Prostate gland (tissue), 2 donors: ENCODE data around the gene MATCAP1. TPM values are rescaled to one million over a fixed set of nuclear protein-coding genes. Genes with fewer than 3 reads are reported as not detected.
A peak's percentile ranks its signal among the peaks of the same experiment; 100 is the strongest.

Experiments
- DNase-seq: peaks from one replicate; pipeline ENCODE4 v3.0.0-alpha.2; 2019; ENCODE audit warnings: low spot score
- H3K27ac ChIP-seq, 2 donors: fragments of 200-600 bp; sonication (generic); 2 replicates each; pipeline ENCODE4 v1.5.1; 2017 to 2019
- H3K27me3 ChIP-seq: fragments of 200-600 bp; sonication (generic); replicated peaks from 2 replicates; pipeline ENCODE4 v1.5.1; 2019; ENCODE audit not compliant: insufficient read depth
- H3K36me3 ChIP-seq, 2 donors: fragments of 200-600 bp; sonication (generic); 1 replicate in 1 of 2; 2 replicates in 1 of 2; pipeline versions ENCODE4 v1.5.1 to v1.8.1; 2017 to 2019
- H3K4me1 ChIP-seq: fragments of 200-600 bp; sonication (generic); replicated peaks from 2 replicates; pipeline ENCODE4 v1.5.1; 2019
- H3K4me3 ChIP-seq, 2 donors: fragments of 200-600 bp; sonication (generic); 2 replicates each; pipeline ENCODE4 v1.5.1; 2017 to 2019
- H3K9me3 ChIP-seq: fragments of 200-600 bp; sonication (generic); 2 replicates; pipeline ENCODE4 v1.5.1; 2017
- CTCF ChIP-seq, 4 experiments: fragments of 200-600 bp in 2 of 4; fragments of 450-650 bp in 2 of 4; sonication (generic) in 2 of 4; IDR thresholded peaks; 1 replicate in 3 of 4; 2 replicates in 1 of 4; pipeline ENCODE4 v1.5.1; 2016 to 2019; ENCODE audit warnings: antibody characterized with exemption in 4 of 4, mild to moderate bottlenecking in 2 of 4, moderate library complexity in 2 of 4
- POLR2A ChIP-seq: fragments of 450-650 bp; IDR thresholded peaks from one replicate; pipeline ENCODE4 v1.6.1; 2016; ENCODE audit warnings: antibody characterized with exemption, mild to moderate bottlenecking
- POLR2AphosphoS5 ChIP-seq: sonication (generic); formaldehyde crosslinking; IDR thresholded peaks from one replicate; pipeline ENCODE4 v1.6.1; 2017; ENCODE audit warnings: antibody characterized with exemption
- WGBS: methylation state at CpG from one replicate; pipeline ENCODE4 v1.1.5; 2018; 5-methylcytosine and 5-hydroxymethylcytosine counted together
- intact Hi-C: fragments of 100-400 bp; cut with DNase I; formaldehyde crosslinking; loops from one replicate; pipeline ENCODE4 v1.14.2; 2022
- total RNA-seq, 2 donors: library from RNA; depleted of rRNA; stranded (reverse); fragments of >200 nt; gene quantifications; one replicate each; pipeline ENCODE4 v1.1.0, GENCODE V29; 2016

MATCAP1 gene
- total RNA-seq, 2 donors from 2014 or later: 13.9 to 28.9 TPM

GRCh38 chr16:67163164-67163998 lies 20.4 kb downstream of the MATCAP1 start:
- Histone ChIP-seq H3K36me3 (no peaks in the 10 kb centered on the region), H3K4me3 (peak overlapping the region; percentile 27 to 30), H3K27ac (peak overlapping the region; percentile 91 to 94), H3K4me1 (peaks cover 31% of the 10 kb centered on the region), H3K27me3 (no peaks in the 10 kb centered on the region), H3K9me3 (no peaks in the 10 kb centered on the region)
- DNase-seq: peak; percentile 56
- 2% methylated on average over 83 of the region's 99 CpGs for WGBS
- TF ChIP-seq POLR2AphosphoS5: no peak
- no peak for TF ChIP-seq POLR2A
- TF ChIP-seq CTCF (IDR thresholded peaks at IDR 0.05): no peak
- intact Hi-C loops: no loop called here

GRCh38 chr16:67162506-67163163 lies 21.1 kb downstream of the MATCAP1 start:
- DNase-seq: no peak
- 16% methylated on average over 44 of the region's 44 CpGs for WGBS
- TF ChIP-seq POLR2AphosphoS5 (no peak), CTCF (IDR thresholded peaks at IDR 0.05) (no peak), POLR2A (no peak)
- Histone ChIP-seq H3K9me3 (no peaks in the 10 kb centered on the region), H3K27ac (peak overlapping the region; percentile 91 to 94), H3K4me1 (peaks cover 32% of the 10 kb centered on the region), H3K4me3 (peak overlapping the region; percentile 27 to 30), H3K27me3 (no peaks in the 10 kb centered on the region), H3K36me3 (no peaks in the 10 kb centered on the region)
- intact Hi-C loops: no loop called here

GRCh38 chr16:67161595-67162058 lies 22.1 kb downstream of the MATCAP1 start:
- Histone ChIP-seq H3K27ac (peak overlapping the region; percentile 91 to 94), H3K4me3 (peak overlapping the region; percentile 92 to 97), H3K27me3 (no peaks in the 10 kb centered on the region), H3K4me1 (peaks cover 32% of the 10 kb centered on the region), H3K36me3 (no peaks in the 10 kb centered on the region), H3K9me3 (no peaks in the 10 kb centered on the region)
- TF ChIP-seq POLR2A (no peak), POLR2AphosphoS5 (no peak), CTCF (IDR thresholded peaks at IDR 0.05) (peak in 1 of 4 experiments; percentile 31)
- WGBS: 41% methylated on average over 25 of the region's 25 CpGs
- DNase-seq: peak; percentile 41
- intact Hi-C loops: no loop called here

- no peak for DNase-seq
- H3K9me3 ChIP-seq: no peaks in the 10 kb centered on the region
- H3K4me3 ChIP-seq: peak overlapping the region; percentile 92 to 97
- no peaks in the 10 kb centered on the region for H3K36me3 ChIP-seq
- WGBS: 8% methylated on average over 32 of the region's 34 CpGs
- intact Hi-C loops: loop anchor here (5.0 kb wide), 2 partner anchors 132 to 267 kb away; partner anchors contain the start of gene CBFB
- H3K4me1 ChIP-seq: peaks cover 27% of the 10 kb centered on the region
- peak overlapping the region; percentile 91 to 94 for H3K27ac ChIP-seq
- no peaks in the 10 kb centered on the region for H3K27me3 ChIP-seq
- TF ChIP-seq POLR2AphosphoS5 (no peak), POLR2A (peak; percentile 23), CTCF (IDR thresholded peaks at IDR 0.05) (no peak)
Observed at GRCh38 chr16:67158637-67159600, 24.8 kb downstream of the MATCAP1 start.
